ENCODE data around the gene FAM107B. TPM values are rescaled to one million over a fixed set of nuclear protein-coding genes. Genes with fewer than 3 reads are reported as not detected.

Gene FAM107B
- total and polyA plus RNA-seq, 12 donors, result 2.6 to 18.5 (median 6.2) TPM

GRCh38 chr10:14540062-14540461 lies 234.6 kb downstream of the FAM107B start:
- Histone ChIP-seq H3K27me3 (no peaks in the 10 kb centered on the region), H3K4me1 (peaks cover 0 to 43% (median 12%) of the 10 kb centered on the region in 9 donors), H3K27ac (peak overlapping the region in 2 of 10 donors; percentile 16 to 26), H3K36me3 (peaks cover 0 to 6% (median 0%) of the 10 kb centered on the region in 9 donors), H3K9me3 (no peaks in the 10 kb centered on the region), H3K4me3 (no peak overlapping the region)
- intact Hi-C loops (cut with DNase I), result loop anchor here in 3 of 10 donors (5.0 to 10.0 kb wide), 3 partner anchors 282 to 345 kb away; no protein-coding TSS in a partner anchor
- TF ChIP-seq CTCF (IDR thresholded peaks at IDR 0.05), result no peak
- no peak for ATAC-seq
- DNase-seq, result no peak
- WGBS, 2 donors, result 62 to 69% methylated on average over 3 of the region's 3 CpGs

- H3K27ac ChIP-seq, result peak overlapping the region in 1 of 10 donors; percentile 16
- ATAC-seq (no peak), DNase-seq (no peak)
- TF ChIP-seq CTCF (IDR thresholded peaks at IDR 0.05), result no peak
- no peak overlapping the region for H3K4me3 ChIP-seq
- no peaks in the 10 kb centered on the region for H3K9me3 ChIP-seq
- peaks cover 0 to 11% (median 0%) of the 10 kb centered on the region in 9 donors for H3K36me3 ChIP-seq
- intact Hi-C loops (cut with DNase I), result loop anchor here in 8 of 10 donors (5.0 to 10.0 kb wide), 6 partner anchors 283 to 568 kb away; partner anchors contain the start of gene RPP38 (in 1 of the 8)
- H3K4me1 ChIP-seq, result peaks cover 0 to 39% (median 12%) of the 10 kb centered on the region in 9 donors
- no peaks in the 10 kb centered on the region for H3K27me3 ChIP-seq
These were observed 235.5 kb downstream of the FAM107B start for GRCh38 chr10:14539176-14539575.

- DNase-seq, result peak; percentile 69 to 82
- H3K27ac ChIP-seq, result peak overlapping the region in 2 of 10 donors; percentile 41 to 50
- peak; percentile 31 to 78 (median 70) for TF ChIP-seq CTCF (IDR thresholded peaks at IDR 0.05)
- peaks cover 0 to 21% (median 7%) of the 10 kb centered on the region in 9 donors for H3K4me1 ChIP-seq
- H3K27me3 ChIP-seq, result no peaks in the 10 kb centered on the region
- ATAC-seq, result peak; percentile 72 to 91 (median 88)
- WGBS, 2 donors, result 59 to 68% methylated on average over 21 of the region's 21 CpGs
- intact Hi-C loops (cut with DNase I), result loop anchor here in 8 of 10 donors (5.0 to 10.0 kb wide), 6 partner anchors 286 to 571 kb away; partner anchors contain the start of gene RPP38 (in 1 of the 8)
- no peaks in the 10 kb centered on the region for H3K9me3 ChIP-seq
- H3K4me3 ChIP-seq, result no peak overlapping the region
- peaks cover 0 to 26% (median 0%) of the 10 kb centered on the region in 9 donors for H3K36me3 ChIP-seq
These were observed 238.2 kb downstream of the FAM107B start for GRCh38 chr10:14536241-14537213.

- intact Hi-C loops (cut with DNase I), result loop anchor here in 8 of 10 donors (5.0 to 10.0 kb wide), 6 partner anchors 287 to 572 kb away; partner anchors contain the start of gene RPP38 (in 1 of the 8)
- DNase-seq (no peak), ATAC-seq (no peak)
- H3K27ac ChIP-seq, result peak overlapping the region in 2 of 10 donors; percentile 41 to 50
- H3K9me3 ChIP-seq, result no peaks in the 10 kb centered on the region
- no peaks in the 10 kb centered on the region for H3K27me3 ChIP-seq
- 72 to 80% methylated on average over 7 of the region's 7 CpGs for WGBS, 2 donors
- H3K4me1 ChIP-seq, result peaks cover 0 to 21% (median 7%) of the 10 kb centered on the region in 9 donors
- peaks cover 0 to 24% (median 0%) of the 10 kb centered on the region in 9 donors for H3K36me3 ChIP-seq
- TF ChIP-seq CTCF (IDR thresholded peaks at IDR 0.05), result no peak
- H3K4me3 ChIP-seq, result no peak overlapping the region
These were observed 239.1 kb downstream of the FAM107B start for GRCh38 chr10:14535457-14536130.
